ENCODE data around the gene CAMTA1. TPM values are rescaled to one million over a fixed set of nuclear protein-coding genes. Genes with fewer than 3 reads are reported as not detected.

Gene CAMTA1
- polyA plus RNA-seq, 1 experiment: 23.1 TPM

GRCh38 chr1:7373876-7374562, 588.8 kb downstream of the CAMTA1 start:
- ChIA-PET CTCF (no interaction called here), POLR2A (no interaction called here)
- no peak for DNase-seq (ENCODE audit: low read depth)
- TF ChIP-seq CTCF (IDR thresholded peaks at IDR 0.05; ENCODE audit: insufficient read depth, low read depth, low read length): no peak
- Histone ChIP-seq H3K27me3 (ENCODE audit: control insufficient read depth, insufficient read depth, low read length) (no peaks in the 10 kb centered on the region), H3K36me3 (ENCODE audit: control insufficient read depth, insufficient read depth, low read length) (no peaks in the 10 kb centered on the region), H3K4me3 (ENCODE audit: low read depth, low read length) (no peak overlapping the region)

DNA sequence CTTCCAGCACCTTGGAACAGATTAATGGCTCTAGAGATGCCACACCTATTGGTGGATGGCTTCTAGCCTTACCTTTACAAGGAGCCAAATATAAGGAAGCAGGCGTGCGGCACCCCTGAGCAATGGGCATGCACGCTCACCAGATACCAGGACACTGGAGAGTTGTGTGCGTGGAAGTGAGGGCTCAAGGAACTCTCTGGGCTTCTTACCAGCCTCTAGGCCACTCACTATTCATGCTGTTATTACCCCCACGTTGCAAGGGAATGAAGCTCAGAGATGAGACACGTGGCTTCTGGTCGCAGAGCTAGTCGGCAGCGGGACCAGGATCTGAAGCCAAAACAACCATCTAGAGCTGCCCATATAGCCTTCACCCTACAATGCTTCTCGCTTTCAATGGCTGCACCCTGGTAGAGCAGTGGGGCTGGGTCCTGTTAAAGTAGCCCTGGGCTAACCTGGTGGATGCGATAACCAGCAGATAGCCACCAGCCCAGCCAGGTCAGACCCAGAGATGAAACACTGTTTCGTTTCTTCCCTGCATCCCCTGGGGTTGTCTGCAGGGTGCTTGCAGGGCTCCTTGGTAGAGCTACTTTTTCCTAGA, 589.4 kb downstream of the CAMTA1 start:
- no peak for DNase-seq (ENCODE audit: low read depth)
- ChIA-PET CTCF (no interaction called here), POLR2A (no interaction called here)
- Histone ChIP-seq H3K36me3 (ENCODE audit: control insufficient read depth, insufficient read depth, low read length) (no peaks in the 10 kb centered on the region), H3K4me3 (ENCODE audit: low read depth, low read length) (no peak overlapping the region), H3K27me3 (ENCODE audit: control insufficient read depth, insufficient read depth, low read length) (no peaks in the 10 kb centered on the region)
- no peak for TF ChIP-seq CTCF (IDR thresholded peaks at IDR 0.05; ENCODE audit: insufficient read depth, low read depth, low read length)

- DNase-seq (ENCODE audit: low read depth): no peak
- ChIA-PET POLR2A (no interaction called here), CTCF (interaction anchor here (0.6 kb wide), 1 partner anchor 656 kb away, joined by 5 read pairs; no protein-coding TSS in a partner anchor)
- Histone ChIP-seq H3K36me3 (ENCODE audit: control insufficient read depth, insufficient read depth, low read length) (no peaks in the 10 kb centered on the region), H3K4me3 (ENCODE audit: low read depth, low read length) (no peak overlapping the region), H3K27me3 (ENCODE audit: control insufficient read depth, insufficient read depth, low read length) (no peaks in the 10 kb centered on the region)
- no peak for TF ChIP-seq CTCF (IDR thresholded peaks at IDR 0.05; ENCODE audit: insufficient read depth, low read depth, low read length)
Measured at GRCh38 chr1:7375329-7375728, 590.1 kb downstream of the CAMTA1 start.

GRCh38 chr1:7375781-7376660, 590.8 kb downstream of the CAMTA1 start:
- Histone ChIP-seq H3K4me3 (ENCODE audit: low read depth, low read length) (no peak overlapping the region), H3K27me3 (ENCODE audit: control insufficient read depth, insufficient read depth, low read length) (no peaks in the 10 kb centered on the region), H3K36me3 (ENCODE audit: control insufficient read depth, insufficient read depth, low read length) (no peaks in the 10 kb centered on the region)
- POLR2A ChIA-PET: no interaction called here
- CTCF ChIA-PET: interaction anchor here (0.6 kb wide), 1 partner anchor 656 kb away, joined by 5 read pairs; no protein-coding TSS in a partner anchor
- no peak for DNase-seq (ENCODE audit: low read depth)
- TF ChIP-seq CTCF (IDR thresholded peaks at IDR 0.05; ENCODE audit: insufficient read depth, low read depth, low read length): no peak

DNA sequence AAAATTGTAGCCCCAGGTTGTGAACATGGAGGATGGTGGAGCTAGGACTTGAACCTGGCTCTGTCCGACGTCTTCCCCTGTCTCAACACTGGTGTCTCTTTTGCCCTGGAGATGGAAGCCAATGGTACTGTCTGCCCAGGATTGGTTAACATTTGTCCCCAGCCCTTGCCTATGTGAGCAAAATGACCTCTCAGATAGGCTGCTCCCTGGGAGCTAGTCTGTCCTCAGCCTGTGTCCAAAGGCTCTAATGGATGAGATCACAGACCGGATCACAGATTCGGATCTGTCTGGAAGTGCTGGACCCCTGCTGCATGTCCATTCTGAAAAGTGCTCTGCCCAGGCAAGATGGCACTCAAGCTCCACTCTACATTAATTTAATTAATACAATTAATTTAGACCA, 591.4 kb downstream of the CAMTA1 start:
- Histone ChIP-seq H3K4me3 (ENCODE audit: low read depth, low read length) (no peak overlapping the region), H3K36me3 (ENCODE audit: control insufficient read depth, insufficient read depth, low read length) (no peaks in the 10 kb centered on the region), H3K27me3 (ENCODE audit: control insufficient read depth, insufficient read depth, low read length) (no peaks in the 10 kb centered on the region)
- ChIA-PET CTCF (interaction anchor here (0.6 kb wide), 1 partner anchor 10 kb away, joined by 3 read pairs; no protein-coding TSS in a partner anchor), POLR2A (no interaction called here)
- no peak for DNase-seq (ENCODE audit: low read depth)
- no peak for TF ChIP-seq CTCF (IDR thresholded peaks at IDR 0.05; ENCODE audit: insufficient read depth, low read depth, low read length)
